Endothelial cell of umbilical vein (primary cell): ENCODE results near the gene SNED1. TPM values are rescaled to one million over a fixed set of nuclear protein-coding genes. Genes with fewer than 3 reads are reported as not detected.

Experiments
- BruUV-seq: library from RNA; stranded (reverse); fragments of 400-500 nt; replicated peaks from 2 replicates; lab custom pipeline; 2021; lab: Mats Ljungman, UMichigan
- CTCF ChIA-PET: fragments of 300-600, 350-600 bp; sonication (Branson Sonifier 250); formaldehyde crosslinking; loops from one replicate; lab custom pipeline; 2021; ENCODE audit warnings: antibody characterized with exemption, inconsistent platforms; lab: Charles Lee
- POLR2A ChIA-PET: fragments of 300-600, 350-600 bp; sonication (Branson Sonifier 250); formaldehyde crosslinking; loops from one replicate; lab custom pipeline; 2021; ENCODE audit warnings: antibody characterized with exemption, inconsistent platforms; lab: Charles Lee
- DNase-seq: peaks from one replicate; pipeline ENCODE4 v3.0.0-alpha.2; 2011; ENCODE audit warnings: low read depth, low spot score
- FAIRE-seq: peaks from 2 replicates; lab custom pipeline; 2011; peaks lifted over from hg19 to GRCh38; lab: Jason Lieb, UNC
- H2AFZ ChIP-seq: 2 replicates; pipeline ENCODE4 v1.6.0; 2012; ENCODE audit warnings: low read depth, low read length, control low read depth, inconsistent platforms
- H3K27ac ChIP-seq: 2 replicates; pipeline ENCODE4 v1.5.1; 2011; ENCODE audit warnings: low read depth, mild to moderate bottlenecking, control low read depth, low read length, moderate library complexity; ENCODE audit not compliant: insufficient read depth
- H3K27me3 ChIP-seq, 2 experiments: 2 replicates each; pipeline versions ENCODE4 v1.6.0 to v1.6.1; 2011; ENCODE audit warnings: low read length in 2 of 2, mixed read lengths in 1 of 2; ENCODE audit not compliant: control insufficient read depth in 2 of 2, insufficient read depth in 2 of 2
- H3K36me3 ChIP-seq, 2 experiments: 2 replicates in 1 of 2; 3 replicates in 1 of 2; pipeline ENCODE4 v1.5.1; 2011; ENCODE audit warnings: low read length in 2 of 2, mild to moderate bottlenecking in 1 of 2, moderate library complexity in 1 of 2; ENCODE audit not compliant: control insufficient read depth in 2 of 2, insufficient read depth in 2 of 2; ENCODE audit errors: extremely low read depth in 1 of 2
- H3K4me1 ChIP-seq: 3 replicates; pipeline ENCODE4 v1.5.1; 2011; ENCODE audit warnings: mild to moderate bottlenecking, low read length; ENCODE audit not compliant: control insufficient read depth, insufficient read depth; ENCODE audit errors: extremely low read depth
- H3K4me2 ChIP-seq: 2 replicates; pipeline ENCODE4 v1.6.1; 2011; ENCODE audit warnings: low read length, control low read depth, mixed read lengths; ENCODE audit not compliant: insufficient read depth
- H3K4me3 ChIP-seq, 3 experiments: fragments of 200-600 bp in 1 of 3; sonication (generic), shearing (Covaris generic) in 1 of 3; replicated peaks in 1 of 3; 2 replicates each; pipeline ENCODE4 v1.5.1; 2011 to 2016; ENCODE audit warnings: control low read depth in 3 of 3, low read length in 3 of 3, mild to moderate bottlenecking in 2 of 3, inconsistent platforms in 1 of 3, low read depth in 1 of 3, moderate library complexity in 1 of 3; ENCODE audit not compliant: insufficient read depth in 1 of 3
- H3K79me2 ChIP-seq: 2 replicates; pipeline ENCODE4 v1.6.0; 2012; ENCODE audit warnings: low read length, inconsistent platforms; ENCODE audit not compliant: control insufficient read depth, insufficient read depth
- H3K9ac ChIP-seq: replicated peaks from 2 replicates; pipeline ENCODE3; 2011; ENCODE audit warnings: low read length, control low read depth; ENCODE audit not compliant: insufficient read depth; ENCODE audit errors: extremely low read depth
- H3K9me1 ChIP-seq: replicated peaks from 3 replicates; pipeline ENCODE4 v1.6.0; 2011; ENCODE audit warnings: mild to moderate bottlenecking, low read length; ENCODE audit not compliant: control insufficient read depth, insufficient read depth; ENCODE audit errors: extremely low read depth
- H3K9me3 ChIP-seq: replicated peaks from 2 replicates; pipeline ENCODE4 v1.5.1; 2012; ENCODE audit warnings: low read length, inconsistent platforms; ENCODE audit not compliant: control insufficient read depth, insufficient read depth
- H4K20me1 ChIP-seq: replicated peaks from 2 replicates; pipeline ENCODE3; 2011; ENCODE audit warnings: mild to moderate bottlenecking, low read length; ENCODE audit not compliant: control insufficient read depth, insufficient read depth; ENCODE audit errors: extremely low read depth
- CTCF ChIP-seq, 2 donors: IDR thresholded peaks; 1 replicate in 1 of 2; 2 replicates in 1 of 2; pipeline ENCODE4 v1.5.1; 2011; ENCODE audit warnings: low read length in 2 of 2, mild to moderate bottlenecking in 2 of 2, moderate library complexity in 2 of 2, control low read depth in 1 of 2, inconsistent platforms in 1 of 2, low read depth in 1 of 2; ENCODE audit not compliant: insufficient read depth in 1 of 2; ENCODE audit errors: extremely low read depth in 1 of 2
- EZH2 ChIP-seq: IDR thresholded peaks from 2 replicates; pipeline ENCODE4 v1.6.1; 2012; ENCODE audit warnings: borderline replicate concordance, low read depth, mild to moderate bottlenecking, moderate library complexity, low read length, inconsistent platforms; ENCODE audit not compliant: severe bottlenecking
- FOS ChIP-seq: IDR thresholded peaks from 2 replicates; pipeline ENCODE4 v1.6.1; 2011; ENCODE audit warnings: mild to moderate bottlenecking, low read length, moderate library complexity, borderline replicate concordance; ENCODE audit not compliant: insufficient read depth
- GATA2 ChIP-seq: IDR thresholded peaks from 2 replicates; pipeline ENCODE4 v1.7.0; 2011; ENCODE audit warnings: low read depth, mild to moderate bottlenecking, moderate library complexity, mixed read lengths, low read length; ENCODE audit not compliant: insufficient read length, insufficient read depth
- JUN ChIP-seq: IDR thresholded peaks from 2 replicates; pipeline ENCODE4 v1.6.1; 2011; ENCODE audit warnings: borderline replicate concordance, low read depth; ENCODE audit not compliant: insufficient read length, insufficient read depth
- MYC ChIP-seq: IDR thresholded peaks from one replicate; pipeline ENCODE4 v1.6.1; 2011; ENCODE audit warnings: mild to moderate bottlenecking, low read depth, low read length
- POLR2A ChIP-seq: IDR thresholded peaks from 2 replicates; pipeline ENCODE4 v1.6.1; 2012; ENCODE audit warnings: low read depth, mild to moderate bottlenecking, control low read depth, low read length
- POLR2AphosphoS5 ChIP-seq: IDR thresholded peaks from 2 replicates; pipeline ENCODE4 v1.6.1; 2012; ENCODE audit warnings: low read depth, mild to moderate bottlenecking, control low read depth, low read length, moderate library complexity; ENCODE audit not compliant: insufficient read depth
- dilution Hi-C: fragments of 300-500 bp; cut with MboI; formaldehyde crosslinking; loops from one replicate; pipeline ENCODE4 v1.15.0; 2019; ENCODE audit warnings: low sequenced_read_pairs; ENCODE audit not compliant: extremely low pct_ligation_motif_present
- intact Hi-C: fragments of 100-400 bp; cut with micrococcal nuclease; formaldehyde crosslinking; loops from one replicate; pipeline ENCODE4 v1.10.0; 2022
- polyA plus RNA-seq, 4 experiments: library from polyadenylated mRNA; depleted of rRNA in 3 of 4; stranded (reverse) in 3 of 4; unstranded in 1 of 4; fragments of >200 nt; gene quantifications; 2 replicates each; pipeline versions ENCODE4 v1.2.1 to v1.2.3, GENCODE V29; 2011 to 2012; ENCODE audit warnings: missing spikeins in 1 of 4
- total RNA-seq: library from RNA; stranded (reverse); gene quantifications from 2 replicates; pipeline ENCODE4 v1.2.3, GENCODE V29; 2021
- TF ChIP-seq, protein P1 (sequence below): IDR thresholded peaks from 2 replicates; pipeline ENCODE4 v1.6.1; 2011; ENCODE audit not compliant: insufficient read depth, insufficient read length

The SNED1 gene
- total and polyA plus RNA-seq, 2 donors (not counting 3 experiments of a cell fraction or from before 2014, with no cell fraction given): 14.1 to 17.2 TPM

DNA sequence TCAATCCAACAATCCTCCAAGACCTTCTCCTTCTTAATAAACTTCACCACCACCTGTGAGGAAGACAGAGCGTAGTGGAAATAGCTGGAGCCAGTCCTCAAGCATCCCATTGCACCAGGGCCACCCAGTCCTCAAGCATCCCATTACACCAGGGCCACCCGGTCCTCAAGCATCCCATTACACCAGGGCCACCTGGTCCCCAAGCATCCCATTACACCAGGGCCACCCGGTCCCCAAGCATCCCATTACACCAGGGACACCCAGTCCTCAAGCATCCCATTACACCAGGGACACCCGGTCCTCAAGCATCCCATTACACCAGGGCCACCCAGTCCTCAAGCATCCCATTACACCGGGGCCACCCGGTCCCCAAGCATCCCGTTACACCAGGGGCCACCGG lies 116.9 kb downstream of the SNED1 start:
- H3K4me3 ChIP-seq: no peak overlapping the region
- H3K27ac ChIP-seq: no peak overlapping the region
- H3K9ac ChIP-seq: no peak overlapping the region
- BruUV-seq: no TSS peak
- no peaks in the 10 kb centered on the region for H3K4me1 ChIP-seq
- H3K79me2 ChIP-seq: no peaks in the 10 kb centered on the region
- H3K9me1 ChIP-seq: no peaks in the 10 kb centered on the region
- FAIRE-seq (no peak), DNase-seq (no peak)
- TF ChIP-seq, protein P1, sequence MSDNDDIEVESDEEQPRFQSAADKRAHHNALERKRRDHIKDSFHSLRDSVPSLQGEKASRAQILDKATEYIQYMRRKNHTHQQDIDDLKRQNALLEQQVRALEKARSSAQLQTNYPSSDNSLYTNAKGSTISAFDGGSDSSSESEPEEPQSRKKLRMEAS: no peak
- TF ChIP-seq POLR2AphosphoS5: no peak
- TF ChIP-seq MYC: no peak
- TF ChIP-seq GATA2: no peak
- no peaks in the 10 kb centered on the region for H3K9me3 ChIP-seq
- H2AFZ ChIP-seq: no peak overlapping the region
- dilution Hi-C loops: no loop called here
- intact Hi-C loops: no loop called here
- ChIA-PET CTCF (no interaction called here), POLR2A (no interaction called here)
- H4K20me1 ChIP-seq: no peaks in the 10 kb centered on the region
- no peaks in the 10 kb centered on the region for H3K36me3 ChIP-seq
- no peaks in the 10 kb centered on the region for H3K27me3 ChIP-seq
- H3K4me2 ChIP-seq: no peak overlapping the region

- dilution Hi-C loops (no loop called here), intact Hi-C loops (no loop called here)
- Histone ChIP-seq H3K9me3 (no peaks in the 10 kb centered on the region), H3K27me3 (no peaks in the 10 kb centered on the region), H3K9ac (no peak overlapping the region), H3K4me2 (no peak overlapping the region), H4K20me1 (no peaks in the 10 kb centered on the region), H2AFZ (no peak overlapping the region), H3K4me3 (no peak overlapping the region), H3K9me1 (no peaks in the 10 kb centered on the region), H3K36me3 (no peaks in the 10 kb centered on the region), H3K4me1 (no peaks in the 10 kb centered on the region), H3K27ac (no peak overlapping the region), H3K79me2 (no peaks in the 10 kb centered on the region)
- CTCF ChIA-PET: no interaction called here
- no peak for FAIRE-seq
- POLR2A ChIA-PET: no interaction called here
- DNase-seq: no peak
- TF ChIP-seq JUN (no peak), GATA2 (no peak), EZH2 (no peak), POLR2AphosphoS5 (no peak), POLR2A (no peak), FOS (no peak), CTCF (IDR thresholded peaks at IDR 0.05; ENCODE audit: extremely low read depth in 1 of 2, insufficient read depth in 1 of 2, low read depth in 1 of 2, low read length in 2 of 2) (no peak), MYC (no peak)
- TF ChIP-seq, protein P1: no peak
- no TSS peak for BruUV-seq
These were observed 118.5 kb downstream of the SNED1 start for GRCh38 chr2:241116606-241117560.
